Stimulated activated CD4-positive, alpha-beta T cell treated with anti-CD3 and anti-CD28 coated beads, Interleukin-4, amount 100 ng/mL, for 48 hours (primary cell): ENCODE results near the gene ST8SIA5.
"Not testable (repeated sequence)": the region's sequence is repeated elsewhere in the genome, so short reads cannot be mapped to it uniquely, and the experiment has no call there.

Experiments used
- DNase-seq, 2 donors: peaks; one replicate each; pipeline ENCODE4 v3.0.0-alpha.2; 2020; ENCODE audit warnings: low read depth in 2 of 2

The ST8SIA5 gene

GRCh38 chr18:46756559-46757201 is at the start of gene ST8SIA5:
ST8SIA5 (minus strand) TSS chr18:46757053; CDS start chr18:46756508, 545 bp downstream.
- no peak for DNase-seq

DNA sequence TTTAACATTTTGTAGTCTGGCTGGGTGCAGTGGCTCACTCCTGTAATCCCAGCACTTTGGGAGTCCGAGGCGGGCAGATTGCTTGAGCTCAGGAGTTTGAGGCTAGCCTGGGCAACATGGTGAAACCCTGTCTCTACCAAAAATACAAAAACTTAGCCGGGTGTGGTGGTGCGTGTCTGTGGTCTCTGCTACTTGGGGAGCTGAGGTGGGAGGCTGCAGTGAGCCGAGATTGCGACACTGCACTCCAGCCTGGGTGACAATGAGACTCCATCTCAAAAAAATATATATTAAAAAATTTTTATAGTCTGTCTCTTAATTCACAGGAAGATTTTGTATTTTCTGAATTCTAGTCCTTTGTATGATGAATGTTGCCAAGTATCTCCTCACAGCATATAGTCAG is 39.1 kb upstream of the ST8SIA5 start:
- DNase-seq, result not testable (repeated sequence)

DNA sequence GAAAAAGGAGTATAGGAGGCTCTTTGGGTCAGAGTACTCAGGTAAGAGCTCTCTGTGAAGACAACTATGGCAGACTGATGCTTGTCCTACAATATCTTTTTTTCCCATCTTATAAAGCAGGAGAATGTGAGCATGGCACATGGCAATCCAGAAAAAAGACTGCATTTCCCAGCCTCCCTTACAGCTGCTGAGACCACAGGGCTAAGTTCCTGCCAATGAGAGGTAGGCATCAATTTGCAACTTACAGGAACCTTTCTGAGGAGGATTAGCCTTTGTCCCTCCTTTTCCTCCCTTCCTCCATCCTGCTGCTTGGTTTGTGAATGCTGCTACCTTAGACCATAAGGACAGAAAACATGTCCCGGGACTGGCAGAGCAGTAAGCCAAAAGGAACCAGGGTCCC is 37.8 kb upstream of the ST8SIA5 start:
- no peak for DNase-seq

DNA sequence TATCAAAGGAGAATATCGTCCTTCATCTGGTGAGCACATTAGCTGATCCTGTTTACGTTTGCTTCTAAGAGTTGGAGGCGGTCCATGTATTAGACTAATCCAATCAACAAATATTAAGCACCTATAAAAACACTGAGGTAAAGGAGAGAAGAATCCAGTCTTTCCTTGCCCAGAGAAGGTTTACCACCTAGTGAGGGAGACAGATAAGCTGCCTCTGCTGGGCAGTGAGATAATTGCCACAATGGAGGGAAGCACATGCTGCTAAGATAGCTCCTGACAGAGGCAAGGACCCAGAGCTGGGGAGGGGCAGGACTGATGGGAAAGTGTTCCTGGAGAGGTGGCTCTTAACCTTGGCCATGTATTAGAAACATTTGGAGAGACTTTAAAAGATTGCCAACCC is 36.7 kb upstream of the ST8SIA5 start:
- no peak for DNase-seq

- DNase-seq, result no peak
These were observed 32.2 kb upstream of the ST8SIA5 start for GRCh38 chr18:46789088-46789487.

DNA sequence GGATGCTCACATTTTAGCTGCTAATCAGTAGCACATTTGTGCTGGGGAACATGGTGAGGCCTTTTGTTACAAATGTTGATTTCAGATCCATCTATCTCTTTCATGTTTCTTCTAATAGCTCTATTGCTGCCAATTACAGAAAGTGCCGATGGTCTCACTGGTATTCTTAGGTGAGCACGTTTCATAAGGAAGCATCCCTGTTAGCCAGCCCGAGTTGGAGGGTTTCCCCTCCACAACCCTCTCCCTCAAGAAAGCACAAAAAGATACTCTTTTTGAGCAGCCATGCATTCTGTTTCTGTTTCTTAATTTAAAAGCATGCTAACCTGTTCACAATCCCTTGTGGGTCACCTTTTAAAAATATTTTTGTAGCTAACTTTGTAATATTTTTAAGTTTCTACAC is 30.8 kb upstream of the ST8SIA5 start:
- no peak for DNase-seq

DNA sequence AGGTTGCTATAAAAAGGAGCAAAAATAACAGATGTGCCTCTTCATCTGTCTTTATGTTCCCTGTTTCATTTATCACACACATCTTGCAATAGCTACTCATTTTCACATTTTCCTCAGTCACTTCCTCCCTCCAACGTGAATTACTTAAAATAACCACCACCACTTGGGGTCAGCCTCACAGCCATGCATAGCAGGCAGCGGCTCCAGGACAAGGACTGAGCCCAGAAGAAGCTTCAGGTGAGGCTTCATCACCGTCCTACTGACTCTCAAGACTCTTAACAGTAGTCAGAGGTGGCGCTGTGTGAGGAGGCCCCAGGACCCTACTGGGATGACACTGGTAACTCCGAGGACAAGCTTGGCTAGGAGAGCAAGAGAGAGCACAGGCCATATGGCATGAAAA is 15.5 kb upstream of the ST8SIA5 start:
- DNase-seq, result no peak

GRCh38 chr18:46771141-46771540 is 14.3 kb upstream of the ST8SIA5 start:
- no peak for DNase-seq

DNA sequence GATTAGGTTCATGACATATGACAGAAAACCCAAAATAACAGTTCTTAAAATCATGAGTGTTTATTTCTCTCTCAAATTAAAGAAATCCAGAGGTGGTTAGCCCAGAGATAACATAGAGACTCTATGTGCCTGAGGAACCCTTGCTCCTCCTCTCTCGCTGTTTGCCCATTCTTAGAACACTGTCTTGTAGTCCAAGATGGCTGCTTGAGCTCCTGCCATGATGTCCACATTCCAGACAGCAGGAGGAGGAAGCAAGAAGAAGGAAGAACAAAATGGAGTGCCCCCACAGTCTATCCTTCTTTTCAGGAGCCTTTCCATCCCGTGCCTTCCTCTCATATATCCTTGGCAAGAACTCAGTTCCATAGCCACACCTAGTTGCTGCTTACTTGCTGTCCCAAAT is 13.9 kb upstream of the ST8SIA5 start:
- DNase-seq, result no peak

DNA sequence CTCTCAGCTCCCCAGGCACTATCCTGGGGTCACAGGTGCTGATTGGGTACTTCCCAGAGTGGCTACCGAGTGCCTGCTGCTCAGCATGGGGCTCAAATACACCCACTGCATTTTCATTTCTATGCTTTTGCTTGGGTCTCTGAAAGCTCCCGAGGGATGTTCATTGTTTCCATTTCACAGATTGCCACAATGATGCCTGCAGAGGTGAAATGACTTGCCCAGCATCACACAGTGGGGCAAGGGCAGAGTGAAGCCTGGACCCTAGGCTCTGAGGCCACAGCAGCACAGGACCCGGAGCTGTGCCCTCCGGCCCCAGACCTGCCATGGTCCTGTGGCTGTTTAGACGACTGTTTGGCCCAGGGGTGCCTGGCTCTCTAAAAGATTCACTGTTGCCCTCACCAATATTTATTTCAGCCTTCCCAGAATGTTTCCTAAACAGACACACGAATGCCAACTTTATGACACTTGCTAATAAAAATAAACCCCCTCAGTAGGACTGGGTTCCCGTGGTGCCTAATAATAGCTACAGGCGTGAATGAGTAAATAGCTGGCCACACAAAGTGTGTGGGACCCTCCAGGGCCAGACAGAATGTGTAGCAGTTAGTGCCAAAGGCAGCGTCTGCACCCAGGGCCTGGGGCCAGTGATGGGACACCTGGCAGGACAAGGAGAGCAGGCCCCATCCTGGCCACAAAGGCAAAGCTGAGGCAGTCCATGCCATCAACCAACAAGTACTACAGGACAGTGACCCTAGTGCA is 11.5 kb upstream of the ST8SIA5 start:
- no peak for DNase-seq

- no peak for DNase-seq
These were observed 10.4 kb upstream of the ST8SIA5 start for GRCh38 chr18:46767217-46767616.

- no peak for DNase-seq
These were observed 7.7 kb upstream of the ST8SIA5 start for GRCh38 chr18:46764586-46764985.

DNA sequence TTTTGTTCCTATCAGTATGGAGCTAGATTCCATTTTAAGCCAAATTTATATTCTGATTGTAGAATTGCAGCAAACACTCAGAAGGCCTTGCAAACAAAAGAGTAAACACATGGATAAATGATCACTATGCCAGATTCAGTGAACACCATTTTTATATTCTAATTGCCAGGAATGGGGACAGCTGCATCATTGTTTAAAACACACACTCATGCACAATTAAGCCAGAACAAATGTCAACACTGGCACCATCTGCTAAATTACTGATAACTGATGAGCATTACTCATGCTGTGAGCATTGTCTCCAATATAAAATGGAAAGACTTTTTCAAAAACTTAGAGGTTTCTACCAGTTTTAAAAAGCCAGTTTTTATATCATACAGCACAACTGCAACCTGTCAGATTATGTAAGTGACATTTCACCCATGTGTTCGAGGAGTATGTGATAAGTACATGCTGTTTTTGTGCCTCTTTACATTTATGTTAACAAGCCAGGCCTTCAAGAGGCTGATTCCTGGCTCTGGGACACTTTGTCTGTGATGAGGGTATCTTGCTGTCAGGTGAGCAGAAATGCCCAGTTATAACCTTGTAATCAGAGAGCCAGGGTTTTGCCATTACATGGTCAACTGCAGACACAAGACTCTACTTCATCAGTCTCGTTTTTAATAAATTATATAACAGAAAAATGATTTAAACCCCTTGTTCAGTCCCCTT is 4.4 kb upstream of the ST8SIA5 start:
- no peak for DNase-seq

GRCh38 chr18:46759890-46760289 is 3.0 kb upstream of the ST8SIA5 start:
- DNase-seq, result no peak

DNA sequence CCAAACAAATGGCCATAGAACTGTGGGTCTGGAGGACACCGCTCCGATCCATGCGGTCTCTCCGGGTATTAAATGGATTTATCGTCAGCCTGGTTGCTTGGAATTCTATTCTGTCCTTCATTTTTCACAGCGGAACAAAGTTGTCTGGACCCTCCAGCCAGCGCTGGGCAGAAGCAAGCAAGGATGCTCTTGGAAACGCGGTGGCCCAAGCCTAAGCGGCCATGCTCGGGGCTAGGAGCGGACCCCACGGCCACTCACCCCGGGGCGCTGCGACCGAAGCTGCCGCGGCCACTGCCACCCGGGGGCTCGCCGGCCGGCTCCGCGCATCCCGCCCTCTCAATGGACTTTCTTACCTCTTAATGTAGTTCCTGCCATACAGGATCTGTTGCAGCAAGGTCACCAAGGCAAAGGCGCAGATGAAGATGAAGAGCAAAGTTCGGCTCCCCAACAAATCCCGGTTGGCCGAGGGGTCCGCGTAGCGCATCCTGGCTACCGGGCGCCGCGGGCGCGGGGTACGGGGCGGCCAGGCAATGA is 761 bp downstream of the ST8SIA5 start:
- DNase-seq, result no peak

DNA sequence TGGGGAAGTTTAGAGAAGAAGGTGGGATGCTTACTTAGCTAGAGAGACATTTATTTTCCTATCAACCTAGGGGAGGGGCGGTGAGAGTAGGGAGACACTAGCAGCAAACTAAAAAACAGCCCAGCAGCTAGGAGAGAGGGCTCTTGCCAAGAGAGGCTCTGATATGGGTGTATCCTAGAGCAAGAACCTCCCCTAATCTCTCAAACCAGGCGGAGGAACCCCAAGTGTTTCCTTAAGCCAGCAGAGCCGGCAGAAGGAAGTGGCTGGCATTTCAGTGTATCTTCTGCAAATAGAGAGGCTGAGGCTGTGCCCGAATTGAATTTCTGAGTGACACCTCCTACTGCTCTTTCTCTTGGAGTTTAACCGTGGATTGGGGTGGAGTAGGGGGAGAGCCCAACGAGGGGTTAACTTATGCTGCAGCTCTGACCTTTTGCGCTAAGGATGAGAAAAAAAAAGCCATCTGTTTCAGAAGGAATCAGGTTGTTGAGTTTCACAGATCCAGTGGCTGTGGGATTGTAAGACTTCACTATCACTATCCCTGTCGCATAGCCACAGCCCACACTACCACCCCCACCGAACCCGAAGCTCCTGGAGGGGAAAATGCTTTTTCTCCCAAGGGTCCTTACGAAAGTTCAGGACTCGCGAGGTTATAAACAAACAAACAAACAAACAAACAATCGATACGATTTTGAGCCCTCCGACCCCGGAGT is 1.4 kb downstream of the ST8SIA5 start:
- DNase-seq, result no peak

DNA sequence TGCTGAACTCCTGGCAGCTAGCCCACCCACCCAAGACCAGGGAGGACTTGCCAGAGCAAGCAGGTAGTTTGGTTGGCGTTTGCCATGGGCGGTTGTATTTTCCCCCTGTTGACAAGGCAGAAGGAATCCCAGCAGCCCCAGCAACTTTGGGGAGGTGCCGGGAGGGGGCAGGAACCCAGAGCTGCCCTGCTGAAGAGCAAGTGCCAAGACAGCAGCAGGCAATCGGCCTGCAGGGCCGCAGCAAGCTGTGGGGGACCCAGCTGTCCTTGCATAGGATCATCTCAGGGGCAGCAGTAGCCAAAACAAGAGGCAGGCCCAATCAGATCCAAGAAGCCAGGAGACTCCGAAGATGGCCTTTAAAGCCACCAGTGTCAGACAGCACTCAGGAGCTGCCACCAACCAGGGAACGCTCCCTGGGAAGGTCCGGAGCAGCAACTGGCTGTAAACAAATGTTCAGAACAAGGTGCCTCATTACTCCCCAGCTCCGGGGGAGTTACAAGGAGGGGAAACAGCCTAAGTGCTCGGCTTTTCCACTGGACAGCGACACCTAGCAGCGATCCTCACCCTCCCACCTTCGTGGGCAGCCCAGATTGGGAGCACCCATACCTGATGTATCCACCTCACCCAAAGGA is 2.1 kb downstream of the ST8SIA5 start:
- DNase-seq, result no peak

- no peak for DNase-seq
These were observed 2.7 kb downstream of the ST8SIA5 start for GRCh38 chr18:46754188-46754587.

DNA sequence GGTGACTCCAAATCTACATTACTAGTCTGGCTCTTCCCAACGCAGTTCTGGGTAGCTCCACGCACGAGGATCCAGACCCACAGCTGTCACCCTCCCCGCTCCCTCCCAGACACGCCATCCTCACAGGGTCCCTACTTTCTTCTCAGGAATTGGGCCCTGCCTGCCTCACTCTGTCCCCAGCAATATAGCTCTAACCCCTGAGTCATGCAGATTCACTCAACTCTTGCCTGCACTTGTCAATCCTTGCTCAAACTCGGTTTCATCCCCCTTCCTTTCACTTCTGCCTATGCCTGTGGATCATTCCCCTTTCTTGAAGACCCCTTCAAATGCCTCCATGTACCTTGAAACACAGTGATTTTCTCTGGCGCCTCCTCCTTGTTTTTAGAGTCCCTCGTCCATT is 5.0 kb downstream of the ST8SIA5 start:
- DNase-seq, result no peak

DNA sequence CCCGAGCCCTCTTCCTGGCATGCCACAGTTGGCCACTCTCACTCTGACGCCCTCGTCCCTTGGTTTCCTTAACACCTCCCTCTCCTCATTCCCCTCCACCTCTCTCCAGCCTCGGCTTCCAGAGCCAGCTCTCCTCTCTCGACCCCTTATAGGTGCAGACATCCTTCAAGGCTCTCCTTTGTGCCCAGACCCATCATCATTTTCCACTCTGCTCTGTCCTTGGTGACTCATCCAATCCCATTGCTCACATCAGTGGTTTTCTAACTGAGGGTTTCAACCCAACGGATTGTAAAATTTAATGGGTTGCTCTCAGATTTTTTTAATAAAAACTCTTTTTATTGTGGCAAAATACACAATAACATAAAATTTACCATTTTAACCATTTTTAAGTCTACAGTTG is 6.2 kb downstream of the ST8SIA5 start:
- no peak for DNase-seq

GRCh38 chr18:46748466-46748865 is 8.4 kb downstream of the ST8SIA5 start:
- DNase-seq, result no peak

- no peak for DNase-seq
These were observed 16.8 kb downstream of the ST8SIA5 start for GRCh38 chr18:46740046-46740445.
